HepG2 (cell line): Measurements from ENCODE around the gene ZNF670. TPM values are rescaled to one million over a fixed set of nuclear protein-coding genes. Genes with fewer than 3 reads are reported as not detected.

Experiments used
- ARNT2 ChIP-seq: sonication (generic); formaldehyde crosslinking; IDR thresholded peaks from 2 replicates; pipeline ENCODE4 v1.8.0; 2022; ENCODE audit warnings: mild to moderate bottlenecking, low read depth, missing genetic modification reagents, moderate library complexity
- ATF7 ChIP-seq, 2 experiments: fragments of 450-650 bp in 1 of 2; sonication (generic) in 1 of 2; formaldehyde crosslinking in 1 of 2; IDR thresholded peaks; 2 replicates each; pipeline versions ENCODE4 v1.4.0 to v1.6.1; 2016 to 2020; ENCODE audit warnings: antibody characterized with exemption in 1 of 2, mild to moderate bottlenecking in 1 of 2, missing genetic modification reagents in 1 of 2
- CCDC6 ChIP-seq: sonication (generic); formaldehyde crosslinking; IDR thresholded peaks from 2 replicates; pipeline ENCODE4 v1.8.1; 2022; ENCODE audit warnings: mild to moderate bottlenecking, missing genetic modification reagents, moderate library complexity
- FOXM1 ChIP-seq: sonication (generic); formaldehyde crosslinking; IDR thresholded peaks from 2 replicates; pipeline ENCODE4 v1.5.0; 2020; ENCODE audit warnings: missing genetic modification reagents
- HES4 ChIP-seq: sonication (generic); formaldehyde crosslinking; IDR thresholded peaks from 2 replicates; pipeline ENCODE4 v1.9.0; 2021; ENCODE audit warnings: mild to moderate bottlenecking, missing genetic modification reagents, borderline replicate concordance
- IRF2 ChIP-seq: IDR thresholded peaks from 2 replicates; pipeline ENCODE4 v1.6.1; 2018; ENCODE audit warnings: missing genetic modification reagents, missing compliant biosample characterization
- MTERF4 ChIP-seq: sonication (generic); formaldehyde crosslinking; IDR thresholded peaks from 2 replicates; pipeline ENCODE4 v1.8.0; 2023; ENCODE audit warnings: mild to moderate bottlenecking, missing genetic modification reagents
- MTF1 ChIP-seq: sonication (generic); formaldehyde crosslinking; IDR thresholded peaks from 2 replicates; pipeline ENCODE4 v1.5.0; 2020; ENCODE audit warnings: missing genetic modification reagents
- PHB2 ChIP-seq: fragments of 450-650 bp; IDR thresholded peaks from 2 replicates; pipeline ENCODE4 v1.6.1; 2018; ENCODE audit not compliant: partially characterized antibody
- PHF5A ChIP-seq: IDR thresholded peaks from one replicate; pipeline ENCODE4 v1.6.1; 2018; ENCODE audit warnings: low read depth, missing genetic modification reagents; ENCODE audit not compliant: unreplicated experiment
- PLSCR1 ChIP-seq: sonication (generic); formaldehyde crosslinking; IDR thresholded peaks from 2 replicates; pipeline ENCODE4 v1.5.0; 2020; ENCODE audit warnings: missing genetic modification reagents, mild to moderate bottlenecking, borderline replicate concordance
- RAD51 ChIP-seq: fragments of 450-650 bp; IDR thresholded peaks from 2 replicates; pipeline ENCODE4 v1.6.1; 2016; ENCODE audit warnings: borderline replicate concordance
- SNAPC4 ChIP-seq: sonication (generic); formaldehyde crosslinking; IDR thresholded peaks from 2 replicates; pipeline ENCODE4 v1.4.0; 2020; ENCODE audit warnings: mild to moderate bottlenecking, missing genetic modification reagents
- U2AF1 ChIP-seq: fragments of 200-400 bp; formaldehyde crosslinking; optimal IDR thresholded peaks from 2 replicates; pipeline ENCODE3; 2017; ENCODE audit warnings: mild to moderate bottlenecking, low read depth, low read length
- ZNF121 ChIP-seq: sonication (generic); formaldehyde crosslinking; IDR thresholded peaks from 2 replicates; pipeline ENCODE4 v1.5.0; 2020; ENCODE audit warnings: mild to moderate bottlenecking, missing genetic modification reagents
- ZNF576 ChIP-seq: sonication (generic); formaldehyde crosslinking; IDR thresholded peaks from 2 replicates; pipeline ENCODE4 v1.4.0; 2020; ENCODE audit warnings: mild to moderate bottlenecking, missing genetic modification reagents
- ZNF850 ChIP-seq: sonication (generic); formaldehyde crosslinking; conservative IDR thresholded peaks from 2 replicates; pipeline ENCODE4 v1.9.0; 2021; ENCODE audit warnings: mild to moderate bottlenecking, missing genetic modification reagents
- ZSCAN22 ChIP-seq: sonication (generic); formaldehyde crosslinking; IDR thresholded peaks from 2 replicates; pipeline ENCODE4 v1.4.0; 2020; ENCODE audit warnings: mild to moderate bottlenecking, missing genetic modification reagents
- polyA plus RNA-seq, 8 experiments: library from polyadenylated mRNA; depleted of rRNA in 3 of 8; stranded (reverse) in 7 of 8; unstranded in 1 of 8; fragments of >200 nt; fragmentation: Illumina TruSeq in 4 of 8; extraction: Trizol in 4 of 8; gene quantifications; 2 replicates each; pipeline versions ENCODE4 v1.2.1 to v1.2.3, GENCODE V29; 2011 to 2016; ENCODE audit warnings: low read depth in 4 of 8, missing spikeins in 1 of 8, mixed read lengths in 1 of 8; ENCODE audit not compliant: insufficient read depth in 1 of 8
- total RNA-seq, 5 experiments: library from RNA; depleted of rRNA; stranded (reverse); fragments of >200 nt; fragmentation: Illumina TruSeq; extraction: Trizol; gene quantifications; 2 replicates each; pipeline ENCODE4 v1.2.3, GENCODE V29; 2016; ENCODE audit warnings: low read depth in 1 of 5
- TF ChIP-seq, protein P1 (sequence below): sonication (generic); formaldehyde crosslinking; IDR thresholded peaks from 2 replicates; pipeline ENCODE4 v1.4.0; 2020; ENCODE audit warnings: missing genetic modification reagents, borderline replicate concordance

ZNF670 gene
- total and polyA plus RNA-seq, 2 of the 13 experiments (the other 11 are each of a cell fraction or from before 2014, with no cell fraction given) = 4.2 to 10.9 TPM

DNA sequence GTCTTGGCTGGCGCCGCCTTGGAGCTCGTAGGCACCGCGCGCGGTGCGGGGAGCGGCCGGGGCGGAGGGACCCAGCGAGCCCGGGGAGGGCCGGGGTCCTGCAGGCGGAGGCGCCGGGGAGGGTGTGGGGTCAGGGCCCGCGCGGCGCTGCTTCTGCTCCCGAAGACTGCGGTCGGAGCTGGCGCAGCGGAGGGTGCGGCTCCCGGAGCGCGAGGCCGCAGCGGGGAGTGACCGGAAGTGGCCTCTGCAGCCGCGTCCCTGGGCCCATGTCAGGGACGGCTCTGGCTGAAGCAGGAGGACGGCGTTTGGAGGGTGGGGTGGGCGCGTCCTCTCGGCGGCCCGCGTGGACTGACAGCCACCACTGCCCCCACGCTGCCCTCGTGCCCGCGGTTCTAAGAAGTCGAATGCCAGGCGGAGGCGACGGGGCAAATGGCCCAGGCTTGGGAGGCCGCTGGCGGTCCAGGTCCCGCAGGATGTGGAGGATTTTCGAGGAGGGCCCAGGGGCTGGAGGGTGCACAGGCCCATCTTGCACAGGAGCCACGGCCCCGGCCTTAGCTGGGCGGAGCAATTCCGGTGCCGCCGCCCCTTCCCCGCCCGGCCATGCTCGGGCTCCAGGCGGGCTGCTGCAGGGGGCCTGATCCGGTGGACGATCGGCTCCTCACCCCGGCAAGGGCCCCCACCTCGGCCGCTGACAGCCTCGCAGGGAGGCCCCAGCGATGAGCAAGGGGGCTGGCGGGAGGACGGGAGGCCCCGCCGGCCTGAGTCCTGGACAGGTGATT lies 33.3 kb upstream of the ZNF670 start (continued):
- TF ChIP-seq ZNF576 (CRISPR knock-in tag) = no peak; the same call in 1 of the 2 replicates
- TF ChIP-seq FOXM1 (CRISPR knock-in tag) = 0 out of 2 replicates have a peak, but pooled peaks have one; percentile 35
- TF ChIP-seq ZNF121 = no peak
- TF ChIP-seq SNAPC4 (CRISPR knock-in tag) = 0 out of 2 replicates have a peak, but pooled peaks have one; percentile 24
- no peak for TF ChIP-seq RAD51
- TF ChIP-seq PLSCR1 (CRISPR knock-in tag) = 0 out of 2 replicates have a peak, but pooled peaks have one; percentile 72
- TF ChIP-seq MTERF4 (CRISPR knock-in tag) = peak; percentile 83; the same call in 1 of the 2 replicates
- no peak for TF ChIP-seq ZNF850 (CRISPR knock-in tag)
- 0 out of 2 replicates have a peak, but pooled peaks have one; percentile 50 for TF ChIP-seq MTF1 (CRISPR knock-in tag)
- TF ChIP-seq PHB2 = no peak
- TF ChIP-seq ATF7 (IDR thresholded peaks at IDR 0.05) = no peak
- no peak for TF ChIP-seq ATF7 (CRISPR knock-in tag; IDR thresholded peaks at IDR 0.05)
- TF ChIP-seq, protein P1, sequence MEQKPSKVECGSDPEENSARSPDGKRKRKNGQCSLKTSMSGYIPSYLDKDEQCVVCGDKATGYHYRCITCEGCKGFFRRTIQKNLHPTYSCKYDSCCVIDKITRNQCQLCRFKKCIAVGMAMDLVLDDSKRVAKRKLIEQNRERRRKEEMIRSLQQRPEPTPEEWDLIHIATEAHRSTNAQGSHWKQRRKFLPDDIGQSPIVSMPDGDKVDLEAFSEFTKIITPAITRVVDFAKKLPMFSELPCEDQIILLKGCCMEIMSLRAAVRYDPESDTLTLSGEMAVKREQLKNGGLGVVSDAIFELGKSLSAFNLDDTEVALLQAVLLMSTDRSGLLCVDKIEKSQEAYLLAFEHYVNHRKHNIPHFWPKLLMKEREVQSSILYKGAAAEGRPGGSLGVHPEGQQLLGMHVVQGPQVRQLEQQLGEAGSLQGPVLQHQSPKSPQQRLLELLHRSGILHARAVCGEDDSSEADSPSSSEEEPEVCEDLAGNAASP (CRISPR knock-in tag) = peak; percentile 45
- no peak for TF ChIP-seq U2AF1
- TF ChIP-seq ZSCAN22 = no peak
- TF ChIP-seq PHF5A = no peak
- peak; percentile 90 for TF ChIP-seq HES4
- TF ChIP-seq IRF2 (CRISPR knock-in tag) = no peak
- peak; percentile 94; the same call in 1 of the 2 replicates for TF ChIP-seq CCDC6 (CRISPR knock-in tag)
- 0 out of 2 replicates have a peak, but pooled peaks have one; percentile 79 for TF ChIP-seq ARNT2 (CRISPR knock-in tag)
